ENCODE results near the gene CPLX3.

DNA sequence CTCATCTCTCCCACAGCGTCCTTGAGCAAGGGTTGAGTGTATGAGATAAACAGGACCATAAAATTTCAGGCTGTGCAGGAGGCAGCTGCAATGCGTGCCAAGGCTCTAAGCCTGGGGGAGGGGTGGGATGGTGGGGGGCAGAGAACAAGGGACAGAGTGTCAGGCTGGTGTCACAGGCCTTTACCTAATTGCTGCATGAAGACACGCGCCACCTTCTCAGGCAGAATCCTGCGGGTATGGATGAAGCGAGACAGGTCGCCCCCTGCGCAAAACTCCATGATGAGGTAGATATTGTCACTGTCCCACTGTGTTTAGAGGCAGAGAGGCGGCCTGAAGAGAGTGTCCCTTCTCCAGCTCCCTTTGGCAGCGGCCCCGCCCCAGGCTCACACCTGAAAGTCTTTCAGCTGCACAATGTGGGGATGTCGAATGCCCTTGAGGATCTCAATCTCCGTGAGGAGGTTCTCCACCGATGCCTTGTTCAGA is 15.5 kb downstream of the CPLX3 start:
- TF ChIP-seq, protein P1, sequence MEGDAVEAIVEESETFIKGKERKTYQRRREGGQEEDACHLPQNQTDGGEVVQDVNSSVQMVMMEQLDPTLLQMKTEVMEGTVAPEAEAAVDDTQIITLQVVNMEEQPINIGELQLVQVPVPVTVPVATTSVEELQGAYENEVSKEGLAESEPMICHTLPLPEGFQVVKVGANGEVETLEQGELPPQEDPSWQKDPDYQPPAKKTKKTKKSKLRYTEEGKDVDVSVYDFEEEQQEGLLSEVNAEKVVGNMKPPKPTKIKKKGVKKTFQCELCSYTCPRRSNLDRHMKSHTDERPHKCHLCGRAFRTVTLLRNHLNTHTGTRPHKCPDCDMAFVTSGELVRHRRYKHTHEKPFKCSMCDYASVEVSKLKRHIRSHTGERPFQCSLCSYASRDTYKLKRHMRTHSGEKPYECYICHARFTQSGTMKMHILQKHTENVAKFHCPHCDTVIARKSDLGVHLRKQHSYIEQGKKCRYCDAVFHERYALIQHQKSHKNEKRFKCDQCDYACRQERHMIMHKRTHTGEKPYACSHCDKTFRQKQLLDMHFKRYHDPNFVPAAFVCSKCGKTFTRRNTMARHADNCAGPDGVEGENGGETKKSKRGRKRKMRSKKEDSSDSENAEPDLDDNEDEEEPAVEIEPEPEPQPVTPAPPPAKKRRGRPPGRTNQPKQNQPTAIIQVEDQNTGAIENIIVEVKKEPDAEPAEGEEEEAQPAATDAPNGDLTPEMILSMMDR (IDR thresholded peaks at IDR 0.05): no peak
- TF ChIP-seq POLR2A (IDR thresholded peaks at IDR 0.05): no peak
